GM19239 (cell line): ENCODE data around the gene ZC2HC1C.
A peak's percentile ranks its signal among the peaks of the same experiment; 100 is the strongest.

ENCODE experiments used
- DNase-seq: peaks from one replicate; pipeline ENCODE4 v3.0.0; 2011; ENCODE audit warnings: low spot score; ENCODE audit not compliant: insufficient read length
- FAIRE-seq: peaks from 2 replicates; lab custom pipeline; 2011; peaks lifted over from hg19 to GRCh38; lab: Jason Lieb, UNC

ZC2HC1C gene

GRCh38 chr14:75088566-75089373, 19.3 kb downstream of the ZC2HC1C start:
- DNase-seq (peak; percentile 29), FAIRE-seq (peak; percentile 18)

- no peak for FAIRE-seq
- no peak for DNase-seq
Measured at GRCh38 chr14:75090353-75090752, 20.9 kb downstream of the ZC2HC1C start.

- FAIRE-seq = no peak
- no peak for DNase-seq
Measured at GRCh38 chr14:75091251-75091650, 21.8 kb downstream of the ZC2HC1C start.

- DNase-seq (no peak), FAIRE-seq (no peak)
Measured at GRCh38 chr14:75092698-75093097, 23.3 kb downstream of the ZC2HC1C start.

GRCh38 chr14:75094896-75095295, 25.5 kb downstream of the ZC2HC1C start:
- DNase-seq = no peak
- FAIRE-seq = no peak

GRCh38 chr14:75095690-75096089, 26.2 kb downstream of the ZC2HC1C start:
- FAIRE-seq (no peak), DNase-seq (no peak)

GRCh38 chr14:75096959-75097358, 27.5 kb downstream of the ZC2HC1C start:
- FAIRE-seq (no peak), DNase-seq (no peak)

- DNase-seq (no peak), FAIRE-seq (no peak)
Measured at GRCh38 chr14:75098212-75098611, 28.8 kb downstream of the ZC2HC1C start.

- FAIRE-seq = no peak
- DNase-seq = no peak
Measured at GRCh38 chr14:75098682-75099081, 29.2 kb downstream of the ZC2HC1C start.

- FAIRE-seq (no peak), DNase-seq (no peak)
Measured at GRCh38 chr14:75101491-75101890, 32.0 kb downstream of the ZC2HC1C start.

- no peak for DNase-seq
- no peak for FAIRE-seq
Measured at GRCh38 chr14:75107186-75107585, 37.7 kb downstream of the ZC2HC1C start.

GRCh38 chr14:75109877-75110276, 40.4 kb downstream of the ZC2HC1C start:
- no peak for DNase-seq
- FAIRE-seq = no peak

GRCh38 chr14:75113932-75114539, 44.6 kb downstream of the ZC2HC1C start:
- DNase-seq = no peak
- FAIRE-seq = peak; percentile 18

- no peak for DNase-seq
- no peak for FAIRE-seq
Measured at GRCh38 chr14:75119056-75119455, 49.6 kb downstream of the ZC2HC1C start.

- DNase-seq = no peak
- no peak for FAIRE-seq
Measured at GRCh38 chr14:75120541-75121291, 51.3 kb downstream of the ZC2HC1C start.

- no peak for FAIRE-seq
- DNase-seq = no peak
Measured at GRCh38 chr14:75121552-75121951, 52.1 kb downstream of the ZC2HC1C start.

- DNase-seq = no peak
- FAIRE-seq = no peak
Measured at GRCh38 chr14:75123991-75124390, 54.5 kb downstream of the ZC2HC1C start.

GRCh38 chr14:75125617-75126016, 56.2 kb downstream of the ZC2HC1C start:
- no peak for DNase-seq
- no peak for FAIRE-seq

- DNase-seq (no peak), FAIRE-seq (peak; percentile 58)
Measured at GRCh38 chr14:75126121-75126544, 56.7 kb downstream of the ZC2HC1C start.

GRCh38 chr14:75126679-75127473, 57.4 kb downstream of the ZC2HC1C start, which contains the start of gene NEK9:
Gene NEK9, minus strand, starts transcription at chr14:75127048. Its CDS starts 127 bp downstream, at chr14:75126921.
- DNase-seq (peak; percentile 81), FAIRE-seq (peak; percentile 68)
